H1 (cell line): ENCODE measurements around the gene PILRB. TPM values are rescaled to one million over a fixed set of nuclear protein-coding genes. Genes with fewer than 3 reads are reported as not detected.
"Not testable (repeated sequence)": the region's sequence is repeated elsewhere in the genome, so short reads cannot be mapped to it uniquely, and the experiment has no call there.

Source experiments
- CTCF ChIA-PET: fragments of 300-600 bp; sonication (Branson Sonifier 250); formaldehyde crosslinking; loops from one replicate; lab custom pipeline; 2021; ENCODE audit not compliant: partially characterized antibody; lab: Charles Lee
- POLR2A ChIA-PET: fragments of 300-600 bp; sonication (Branson Sonifier 250); formaldehyde crosslinking; loops from one replicate; lab custom pipeline; 2021; ENCODE audit warnings: inconsistent platforms; ENCODE audit not compliant: partially characterized antibody; lab: Charles Lee
- DNase-seq, 2 experiments: peaks; one replicate each; pipeline versions ENCODE4 v3.0.0 to v3.0.0-alpha.2; 2010 to 2022; ENCODE audit warnings: low spot score in 2 of 2, low read depth in 1 of 2, mixed read lengths in 1 of 2
- FAIRE-seq: peaks from 2 replicates; lab custom pipeline; 2011; peaks lifted over from hg19 to GRCh38; lab: Jason Lieb, UNC
- H2AFZ ChIP-seq: 2 replicates; pipeline ENCODE4 v1.8.1; 2012; ENCODE audit warnings: low read length, inconsistent platforms
- H2AK5ac ChIP-seq: 2 replicates; pipeline ENCODE4 v1.6.1; 2013; ENCODE audit warnings: low read depth, low read length
- H2BK120ac ChIP-seq: replicated peaks from 2 replicates; pipeline ENCODE3; 2013; ENCODE audit warnings: low read depth, low read length, inconsistent platforms
- H2BK12ac ChIP-seq: 2 replicates; pipeline ENCODE4 v1.6.1; 2013; ENCODE audit warnings: low read depth, low read length
- H2BK15ac ChIP-seq: 2 replicates; pipeline ENCODE4 v1.6.1; 2013; ENCODE audit warnings: low read length
- H2BK20ac ChIP-seq: 2 replicates; pipeline ENCODE4 v1.6.1; 2013; ENCODE audit warnings: low read length
- H2BK5ac ChIP-seq: 2 replicates; pipeline ENCODE4 v1.6.1; 2013; ENCODE audit warnings: low read depth, low read length
- H3K14ac ChIP-seq: 2 replicates; pipeline ENCODE4 v1.6.1; 2013; ENCODE audit warnings: inconsistent platforms; ENCODE audit not compliant: insufficient read length
- H3K18ac ChIP-seq: 2 replicates; pipeline ENCODE4 v1.6.1; 2013; ENCODE audit warnings: low read length; ENCODE audit errors: extremely low read depth
- H3K23ac ChIP-seq: 2 replicates; pipeline ENCODE4 v1.6.1; 2013; ENCODE audit warnings: inconsistent platforms; ENCODE audit not compliant: insufficient read length
- H3K23me2 ChIP-seq: 2 replicates; pipeline ENCODE4 v1.6.1; 2013; ENCODE audit warnings: low read depth, low read length
- H3K27ac ChIP-seq: 2 replicates; pipeline ENCODE4 v1.6.1; 2011; ENCODE audit warnings: low read depth, low read length, inconsistent platforms
- H3K27me3 ChIP-seq, 4 experiments: replicated peaks in 1 of 4; 1 replicate in 1 of 4; 2 replicates in 3 of 4; pipeline versions ENCODE4 v1.6.1 to v1.8.1; 2011 to 2013; ENCODE audit warnings: low read length in 3 of 4, mild to moderate bottlenecking in 3 of 4, inconsistent platforms in 2 of 4, mixed read lengths in 2 of 4, moderate library complexity in 1 of 4; ENCODE audit not compliant: control insufficient read depth in 3 of 4, insufficient read depth in 3 of 4; ENCODE audit errors: extremely low read depth in 1 of 4
- H3K36me3 ChIP-seq, 4 experiments: 2 replicates each; pipeline versions ENCODE4 v1.6.1 to v1.8.1; 2011 to 2013; ENCODE audit warnings: mild to moderate bottlenecking in 4 of 4, low read length in 3 of 4, moderate library complexity in 2 of 4, control low read depth in 1 of 4, inconsistent platforms in 1 of 4; ENCODE audit not compliant: insufficient read depth in 4 of 4, control insufficient read depth in 2 of 4
- H3K4ac ChIP-seq: replicated peaks from 2 replicates; pipeline ENCODE3; 2013; ENCODE audit warnings: low read length, low read depth, mixed read lengths, inconsistent platforms; ENCODE audit not compliant: insufficient read length
- H3K4me1 ChIP-seq, 4 experiments: replicated peaks in 1 of 4; 1 replicate in 1 of 4; 2 replicates in 3 of 4; pipeline versions ENCODE4 v1.6.1 to v1.8.1; 2011 to 2013; ENCODE audit warnings: low read length in 3 of 4, inconsistent platforms in 2 of 4, mixed read lengths in 1 of 4; ENCODE audit not compliant: insufficient read depth in 4 of 4, control insufficient read depth in 3 of 4
- H3K4me2 ChIP-seq, 2 experiments: 2 replicates each; pipeline versions ENCODE4 v1.6.1 to v1.8.1; 2011 to 2013; ENCODE audit warnings: low read depth in 2 of 2, low read length in 2 of 2, control low read depth in 1 of 2, inconsistent platforms in 1 of 2, mild to moderate bottlenecking in 1 of 2; ENCODE audit not compliant: insufficient read depth in 1 of 2
- H3K4me3 ChIP-seq, 4 experiments: fragments of 200-600, 300-600 bp in 1 of 4; sonication (generic), shearing (Covaris generic), sonication (Bioruptor Twin) in 1 of 4; 2 replicates each; pipeline versions ENCODE4 v1.5.1 to v1.8.1; 2011 to 2016; ENCODE audit warnings: low read length in 4 of 4, low read depth in 3 of 4, control low read depth in 2 of 4, inconsistent platforms in 2 of 4, mild to moderate bottlenecking in 2 of 4, mixed read lengths in 1 of 4, moderate library complexity in 1 of 4; ENCODE audit not compliant: insufficient read depth in 2 of 4; ENCODE audit errors: extremely low read depth in 1 of 4
- H3K56ac ChIP-seq: replicated peaks from 2 replicates; pipeline ENCODE3; 2013; ENCODE audit warnings: low read depth, mild to moderate bottlenecking, mixed read lengths, low read length, inconsistent platforms; ENCODE audit not compliant: insufficient read length
- H3K79me1 ChIP-seq: 2 replicates; pipeline ENCODE4 v1.6.1; 2013; ENCODE audit warnings: low read depth, low read length, control low read depth
- H3K79me2 ChIP-seq, 2 experiments: 2 replicates each; pipeline versions ENCODE4 v1.6.1 to v1.8.1; 2012 to 2013; ENCODE audit warnings: low read length in 2 of 2, mild to moderate bottlenecking in 2 of 2, inconsistent platforms in 1 of 2; ENCODE audit not compliant: insufficient read depth in 2 of 2, control insufficient read depth in 1 of 2
- H3K9ac ChIP-seq, 4 experiments: replicated peaks in 1 of 4; 1 replicate in 1 of 4; 2 replicates in 3 of 4; pipeline versions ENCODE4 v1.6.1 to v1.8.1; 2011 to 2013; ENCODE audit warnings: low read depth in 3 of 4, low read length in 3 of 4, control low read depth in 2 of 4, mild to moderate bottlenecking in 2 of 4, moderate library complexity in 2 of 4, inconsistent platforms in 1 of 4; ENCODE audit errors: extremely low read depth in 1 of 4
- H3K9me3 ChIP-seq, 2 experiments: 2 replicates each; pipeline versions ENCODE4 v1.6.1 to v1.8.1; 2012 to 2013; ENCODE audit warnings: mild to moderate bottlenecking in 2 of 2, moderate library complexity in 2 of 2, control low read depth in 1 of 2, inconsistent platforms in 1 of 2, low read depth in 1 of 2, low read length in 1 of 2, mixed read lengths in 1 of 2; ENCODE audit not compliant: insufficient read depth in 2 of 2
- H4K20me1 ChIP-seq, 2 experiments: replicated peaks in 1 of 2; 2 replicates each; pipeline versions ENCODE3 to v1.8.1; 2011 to 2013; ENCODE audit warnings: inconsistent platforms in 2 of 2, low read length in 2 of 2, mild to moderate bottlenecking in 1 of 2; ENCODE audit not compliant: insufficient read depth in 2 of 2, control insufficient read depth in 1 of 2
- H4K5ac ChIP-seq: 2 replicates; pipeline ENCODE4 v1.6.1; 2013; ENCODE audit warnings: low read length, low read depth, mixed read lengths, inconsistent platforms; ENCODE audit not compliant: insufficient read length
- H4K8ac ChIP-seq: 2 replicates; pipeline ENCODE4 v1.8.0; 2013; ENCODE audit warnings: mild to moderate bottlenecking, moderate library complexity, low read length, inconsistent platforms; ENCODE audit not compliant: insufficient read depth; ENCODE audit errors: extremely low read depth
- H4K91ac ChIP-seq: replicated peaks from 2 replicates; pipeline ENCODE3; 2013; ENCODE audit warnings: low read length, mixed read lengths, inconsistent platforms; ENCODE audit not compliant: insufficient read length
- BACH1 ChIP-seq: IDR thresholded peaks from 2 replicates; pipeline ENCODE4 v1.6.1; 2012; ENCODE audit warnings: low read length, improper control_type of control experiment
- EGR1 ChIP-seq: IDR thresholded peaks from 2 replicates; pipeline ENCODE4 v1.6.1; 2011; ENCODE audit warnings: low read depth, low read length, borderline replicate concordance
- EP300 ChIP-seq, 2 experiments: IDR thresholded peaks; 1 replicate in 1 of 2; 2 replicates in 1 of 2; pipeline ENCODE4 v1.6.1; 2011 to 2012; ENCODE audit warnings: low read depth in 2 of 2, low read length in 2 of 2, mild to moderate bottlenecking in 2 of 2, borderline replicate concordance in 1 of 2, inconsistent platforms in 1 of 2, moderate library complexity in 1 of 2
- HDAC2 ChIP-seq, 2 experiments: fragments of 300-600 bp in 1 of 2; sonication (generic) in 1 of 2; IDR thresholded peaks; 2 replicates each; pipeline ENCODE4 v1.6.1; 2011 to 2012; ENCODE audit warnings: low read depth in 2 of 2, low read length in 2 of 2, mild to moderate bottlenecking in 2 of 2, moderate library complexity in 2 of 2, borderline replicate concordance in 1 of 2, inconsistent platforms in 1 of 2
- KDM5A ChIP-seq: fragments of 200-600 bp; IDR thresholded peaks from 2 replicates; pipeline ENCODE4 v1.7.1; 2012; ENCODE audit warnings: mild to moderate bottlenecking, low read length, inconsistent platforms, mixed read lengths
- NRF1 ChIP-seq: IDR thresholded peaks from 2 replicates; pipeline ENCODE4 v1.6.1; 2011; ENCODE audit warnings: mild to moderate bottlenecking, low read depth, low read length, improper control_type of control experiment
- POLR2A ChIP-seq, 2 experiments: IDR thresholded peaks; 1 replicate in 1 of 2; 2 replicates in 1 of 2; pipeline ENCODE4 v1.6.1; 2011; ENCODE audit warnings: low read depth in 2 of 2, low read length in 2 of 2, mild to moderate bottlenecking in 2 of 2; ENCODE audit errors: control extremely low read depth in 1 of 2
- RAD21 ChIP-seq, 2 experiments: IDR thresholded peaks in 1 of 2; conservative IDR thresholded peaks in 1 of 2; 2 replicates each; pipeline ENCODE4 v1.6.1; 2011; ENCODE audit warnings: low read depth in 2 of 2, low read length in 2 of 2, improper control_type of control experiment in 1 of 2, inconsistent platforms in 1 of 2, mild to moderate bottlenecking in 1 of 2, moderate library complexity in 1 of 2
- SIRT6 ChIP-seq: IDR thresholded peaks from one replicate; pipeline ENCODE4 v1.7.1; 2012; ENCODE audit warnings: low read length, inconsistent platforms
- SIX5 ChIP-seq: IDR thresholded peaks from 2 replicates; pipeline ENCODE4 v1.6.1; 2011; ENCODE audit warnings: mild to moderate bottlenecking, low read depth, low read length
- SP1 ChIP-seq: IDR thresholded peaks from 2 replicates; pipeline ENCODE4 v1.6.1; 2011; ENCODE audit warnings: low read depth, low read length
- SUZ12 ChIP-seq: fragments of 200-600 bp; sonication (generic); IDR thresholded peaks from 2 replicates; pipeline ENCODE4 v1.6.1; 2012; ENCODE audit warnings: mild to moderate bottlenecking, inconsistent platforms, low read length, moderate library complexity, mixed read lengths
- TAF1 ChIP-seq: IDR thresholded peaks from 2 replicates; pipeline ENCODE4 v1.6.1; 2011; ENCODE audit warnings: mild to moderate bottlenecking, low read depth, low read length
- WGBS, 2 experiments: shearing (Covaris generic) in 1 of 2; methylation state at CpG; one replicate each; pipeline versions ENCODE4 v1.1.6 to v1.1.7; 2013 to 2015; ENCODE audit warnings: low lambda C conversion rate in 2 of 2, mixed read lengths in 2 of 2, inconsistent platforms in 1 of 2, low coverage in 1 of 2, missing lambda C conversion rate in 1 of 2; ENCODE audit not compliant: insufficient replicate concordance in 2 of 2, insufficient coverage in 1 of 2, insufficient read length in 1 of 2; ENCODE audit errors: extremely low coverage in 1 of 2, missing lambda C conversion rate in 1 of 2; 5-methylcytosine and 5-hydroxymethylcytosine counted together
- polyA plus RNA-seq, 7 experiments: library from polyadenylated mRNA; depleted of rRNA in 3 of 7; stranded (reverse) in 5 of 7; unstranded in 2 of 7; fragments of >200 nt in 5 of 7; fragments of 200-250 nt in 2 of 7; gene quantifications; 1 replicate in 5 of 7; 2 replicates in 1 of 7; 4 replicates in 1 of 7; pipeline versions ENCODE4 v1.2.1 to v1.2.3, GENCODE V29; 2011 to 2013; ENCODE audit warnings: missing spikeins in 2 of 7, mixed read lengths in 2 of 7
- total RNA-seq: library from RNA; stranded (reverse); fragmentation: NEBNext Ultra II Directional; extraction: Animal tissue kit (Norgen Biotek cat#: 25700); gene quantifications from 2 replicates; pipeline ENCODE4 v1.2.1, GENCODE V29; 2021

Gene PILRB
- total and polyA plus RNA-seq, 2 of the 8 experiments (the other 6 are each of a cell fraction or from before 2014, with no cell fraction given), result 32.2 to 49.9 TPM

GRCh38 chr7:100363098-100363497 is 5.2 kb downstream of the PILRB start (continued):
- TF ChIP-seq EGR1, result no peak
- no peak for TF ChIP-seq SIX5
- TF ChIP-seq SIRT6, result no peak
- TF ChIP-seq BACH1, result no peak
- TF ChIP-seq SUZ12, result no peak
- TF ChIP-seq EP300 (IDR thresholded peaks at IDR 0.05; ENCODE audit: borderline replicate concordance in 1 of 2, low read depth in 2 of 2, low read length in 2 of 2), result no peak
- TF ChIP-seq SP1, result no peak
- no peak for TF ChIP-seq TAF1
- TF ChIP-seq NRF1, result no peak
- TF ChIP-seq POLR2A (IDR thresholded peaks at IDR 0.05; ENCODE audit: control extremely low read depth in 1 of 2, low read depth in 2 of 2, low read length in 2 of 2), result no peak
- no peak for TF ChIP-seq RAD21 (IDR thresholded peaks at IDR 0.05 in 1 of 2, conservative IDR thresholded peaks at IDR 0.05 in 1 of 2; ENCODE audit: low read depth in 2 of 2, low read length in 2 of 2)
- TF ChIP-seq KDM5A, result no peak
- no peak for TF ChIP-seq HDAC2 (IDR thresholded peaks at IDR 0.05; ENCODE audit: borderline replicate concordance in 1 of 2, low read depth in 2 of 2, low read length in 2 of 2)

GRCh38 chr7:100363797-100364196 is 5.9 kb downstream of the PILRB start:
- H2BK5ac ChIP-seq, H3K18ac ChIP-seq, H3K23ac ChIP-seq, H2AFZ ChIP-seq, H3K79me2 ChIP-seq, H2BK20ac ChIP-seq, H4K20me1 ChIP-seq, H4K91ac ChIP-seq, H3K27ac ChIP-seq, H2BK12ac ChIP-seq, H4K5ac ChIP-seq, H3K4me1 ChIP-seq, H3K4me3 ChIP-seq, H3K4ac ChIP-seq, H3K79me1 ChIP-seq, FAIRE-seq, H3K56ac ChIP-seq, H3K9ac ChIP-seq, H2BK120ac ChIP-seq, H3K9me3 ChIP-seq, H3K14ac ChIP-seq, H2AK5ac ChIP-seq, H3K4me2 ChIP-seq, H4K8ac ChIP-seq, H3K27me3 ChIP-seq, H3K23me2 ChIP-seq, H2BK15ac ChIP-seq, DNase-seq: not testable (repeated sequence)
- POLR2A ChIA-PET, result interaction anchor here (0.6 to 2.5 kb wide), 4 partner anchors 9 to 336 kb away, joined by 3 to 12 read pairs (median 6); no protein-coding TSS in a partner anchor
- peaks cover 16 to 64% (median 35%) of the 10 kb centered on the region in 4 experiments for H3K36me3 ChIP-seq
- CTCF ChIA-PET, result interaction anchor here (1.1 to 1.3 kb wide), 2 partner anchors 19 to 43 kb away, joined by 3 read pairs; no protein-coding TSS in a partner anchor
- 94% methylated on average over 7 of the region's 7 CpGs; no CpG with 5 or more reads in 1 of the 2 experiments for WGBS, 2 experiments
